Activated T-cell treated with anti-CD3 and anti-CD28 coated beads, Interleukin-2, amount 50 U/mL, for 72 hours (primary cell): ENCODE data around the gene PCDHGB2. TPM values are rescaled to one million over a fixed set of nuclear protein-coding genes. Genes with fewer than 3 reads are reported as not detected.
"Not testable (repeated sequence)": the region's sequence is repeated elsewhere in the genome, so short reads cannot be mapped to it uniquely, and the experiment has no call there.

Experiments used
- ATAC-seq, 2 donors: fragments of 150-1000 bp; cut with Tn5 transposase; replicated peaks in 1 of 2; 2 replicates each; pipeline ENCODE4 v1.10.0; 2021; ENCODE audit warnings: moderate library complexity in 2 of 2, mild to moderate bottlenecking in 1 of 2
- DNase-seq, 2 donors: peaks; one replicate each; pipeline ENCODE4 v3.0.0; 2021 to 2022; ENCODE audit warnings: mixed read lengths in 1 of 2
- H3K27ac Mint-ChIP-seq: one replicate; pipeline ENCODE4 v1.8.0; 2022; ENCODE audit warnings: mild to moderate bottlenecking, moderate library complexity, mixed read lengths
- H3K27me3 Mint-ChIP-seq: one replicate; pipeline ENCODE4 v1.8.0; 2022; ENCODE audit warnings: low read depth, mixed read lengths
- H3K36me3 Mint-ChIP-seq, 2 donors: one replicate each; pipeline ENCODE4 v1.8.0; 2022; ENCODE audit warnings: mixed read lengths in 2 of 2, mild to moderate bottlenecking in 1 of 2; ENCODE audit not compliant: insufficient read depth in 2 of 2
- H3K4me1 Mint-ChIP-seq: one replicate; pipeline ENCODE4 v1.8.0; 2022; ENCODE audit warnings: low read depth, mixed read lengths
- H3K4me3 Mint-ChIP-seq, 2 donors: one replicate each; pipeline ENCODE4 v1.8.0; 2022; ENCODE audit warnings: mild to moderate bottlenecking in 2 of 2, mixed read lengths in 2 of 2, moderate library complexity in 2 of 2
- H3K9me3 Mint-ChIP-seq, 2 donors: one replicate each; pipeline ENCODE4 v1.8.0; 2022; ENCODE audit warnings: mixed read lengths in 2 of 2
- total RNA-seq, 2 donors: library from RNA; stranded (reverse); gene quantifications; one replicate each; pipeline ENCODE4 v1.2.3, GENCODE V29; 2022

PCDHGB2 gene
- total RNA-seq, 2 donors from 2014 or later = 0.28 to 0.34 TPM

DNA sequence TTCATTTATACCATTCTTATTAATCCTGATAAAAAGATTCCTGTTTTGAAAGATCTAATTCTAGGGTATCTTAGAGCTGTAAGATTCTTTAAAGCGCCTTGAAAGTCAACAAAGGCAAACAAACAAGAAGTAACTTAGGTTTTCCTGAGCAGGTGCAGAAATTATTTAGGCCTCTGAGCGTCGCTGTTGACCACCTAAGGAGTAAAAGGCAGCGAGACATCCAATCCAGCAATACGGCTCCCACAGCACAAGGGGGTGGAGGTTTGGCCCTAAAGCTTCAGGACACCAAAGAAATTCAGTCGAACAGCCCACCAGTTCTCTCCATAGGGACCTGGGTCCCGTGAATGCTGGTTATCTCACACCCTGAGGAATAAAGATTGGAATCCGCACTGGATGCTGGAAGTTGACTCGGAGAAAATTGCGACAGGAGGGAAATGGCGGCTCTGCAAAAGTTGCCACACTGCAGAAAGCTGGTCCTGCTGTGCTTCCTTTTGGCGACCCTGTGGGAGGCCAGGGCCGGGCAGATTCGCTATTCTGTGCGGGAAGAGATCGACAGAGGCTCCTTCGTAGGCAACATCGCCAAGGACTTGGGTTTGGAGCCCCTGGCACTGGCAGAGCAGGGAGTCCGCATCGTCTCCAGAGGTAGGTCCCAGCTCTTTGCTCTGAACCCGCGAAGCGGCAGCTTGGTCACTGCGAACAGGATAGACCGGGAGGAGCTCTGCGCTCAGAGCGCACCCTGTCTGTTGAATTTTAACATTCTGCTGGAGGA, 21.1 kb upstream of the PCDHGB2 start, which contains the start of gene PCDHGA2:
Gene PCDHGA2, plus strand, starts transcription at position 223 of the 769 bp plus-strand sequence.
- H3K4me1 Mint-ChIP-seq = no peaks in the 10 kb centered on the region
- no peak within 1 kb of the TSS for H3K27ac Mint-ChIP-seq
- peak within 1 kb of the TSS; percentile 56 to 73 for H3K4me3 Mint-ChIP-seq
- H3K27me3 Mint-ChIP-seq = peaks cover 57% of the 10 kb centered on the region
- DNase-seq (peak in 1 of 2 donors; percentile 30), ATAC-seq (peak in 1 of 2 donors; percentile 40)
- H3K36me3 Mint-ChIP-seq = peaks cover 22 to 29% of the 10 kb centered on the region in 2 donors
- peaks cover 8 to 16% of the 10 kb centered on the region in 2 donors for H3K9me3 Mint-ChIP-seq

DNA sequence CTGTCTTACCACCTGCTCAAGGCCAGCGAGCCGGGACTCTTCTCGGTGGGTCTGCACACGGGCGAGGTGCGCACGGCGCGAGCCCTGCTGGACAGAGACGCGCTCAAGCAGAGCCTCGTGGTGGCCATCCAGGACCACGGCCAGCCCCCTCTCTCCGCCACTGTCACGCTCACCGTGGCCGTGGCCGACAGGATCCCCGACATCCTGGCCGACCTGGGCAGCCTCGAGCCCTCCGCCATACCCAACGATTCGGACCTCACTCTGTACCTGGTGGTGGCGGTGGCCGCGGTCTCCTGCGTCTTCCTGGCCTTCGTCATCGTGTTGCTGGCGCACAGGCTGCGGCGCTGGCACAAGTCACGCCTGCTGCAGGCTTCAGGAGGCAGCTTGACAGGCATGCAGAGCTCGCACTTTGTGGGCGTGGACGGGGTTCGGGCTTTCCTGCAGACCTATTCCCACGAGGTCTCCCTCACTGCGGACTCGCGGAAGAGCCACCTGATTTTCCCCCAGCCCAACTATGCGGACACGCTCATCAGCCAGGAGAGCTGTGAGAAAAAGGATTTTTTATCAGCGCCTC, 18.9 kb upstream of the PCDHGB2 start:
- not testable (repeated sequence) for DNase-seq, H3K27ac Mint-ChIP-seq, H3K4me1 Mint-ChIP-seq, H3K4me3 Mint-ChIP-seq, ATAC-seq
- peaks cover 22 to 31% of the 10 kb centered on the region in 2 donors for H3K36me3 Mint-ChIP-seq
- peaks cover 53% of the 10 kb centered on the region for H3K27me3 Mint-ChIP-seq
- peaks cover 8 to 17% of the 10 kb centered on the region in 2 donors for H3K9me3 Mint-ChIP-seq

DNA sequence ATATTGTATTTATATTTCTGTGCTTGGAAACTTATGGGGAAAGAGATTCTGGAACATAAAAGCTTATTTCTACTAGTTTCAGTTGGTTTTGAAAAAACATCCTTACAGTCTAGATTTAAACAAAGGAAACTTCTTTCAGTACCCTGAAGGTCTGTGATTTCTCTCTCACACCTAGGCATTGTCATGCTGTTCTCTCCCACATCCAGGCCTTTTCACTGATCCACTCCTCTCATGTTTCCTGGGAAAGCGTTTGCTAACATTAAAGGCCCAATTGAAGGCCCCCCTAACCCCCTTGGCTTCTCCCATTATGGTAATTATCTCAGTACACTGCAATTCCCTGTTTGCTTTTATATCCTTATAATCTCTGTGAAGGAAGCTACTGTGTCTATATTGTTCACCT, 17.0 kb upstream of the PCDHGB2 start:
- H3K27me3 Mint-ChIP-seq = peaks cover 60% of the 10 kb centered on the region
- H3K9me3 Mint-ChIP-seq = peaks cover 9 to 14% of the 10 kb centered on the region in 2 donors
- H3K4me3 Mint-ChIP-seq = no peak overlapping the region
- H3K27ac Mint-ChIP-seq = no peak overlapping the region
- DNase-seq = no peak
- H3K36me3 Mint-ChIP-seq = peaks cover 23 to 40% of the 10 kb centered on the region in 2 donors
- no peaks in the 10 kb centered on the region for H3K4me1 Mint-ChIP-seq
- ATAC-seq = no peak

DNA sequence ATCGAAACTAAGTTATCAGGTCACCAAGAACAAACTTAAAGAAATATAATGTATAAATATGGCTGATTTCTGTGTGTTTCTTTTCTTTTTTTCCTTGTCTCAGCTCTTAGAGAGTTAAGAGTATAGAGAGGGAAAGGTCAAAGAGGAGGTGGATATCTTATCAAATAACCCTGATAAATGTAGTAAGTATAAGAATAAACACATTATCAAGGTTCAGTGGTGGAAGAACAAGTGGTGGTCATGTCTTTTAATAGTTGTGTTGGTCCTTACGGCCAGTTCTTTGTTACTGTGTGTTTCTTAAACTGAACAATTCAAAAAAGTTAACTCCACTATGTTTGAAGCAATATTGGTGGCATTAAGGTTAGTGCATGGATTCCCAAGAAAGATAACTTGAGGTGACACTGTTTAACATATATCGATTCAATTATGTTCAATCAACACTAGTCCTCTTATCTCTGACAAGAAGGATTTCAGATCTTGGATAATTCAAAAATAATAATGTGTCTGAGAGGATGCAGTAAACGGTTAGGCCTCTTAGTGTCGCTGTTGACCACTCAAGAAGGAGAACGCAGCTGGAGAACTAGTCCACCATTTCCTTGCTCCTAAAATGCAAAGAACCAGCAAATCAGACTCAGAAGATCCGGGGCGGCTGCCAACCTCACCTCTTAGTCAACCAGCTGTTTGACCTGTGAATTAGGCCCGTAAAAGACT, 16.4 kb upstream of the PCDHGB2 start, which contains the start of gene PCDHGA3:
Gene PCDHGA3, plus strand, starts transcription at position 588 of the 711 bp plus-strand sequence. CDS start 205 bp downstream, outside the sequence.
- Mint-ChIP-seq H3K4me1 (no peaks in the 10 kb centered on the region), H3K9me3 (peaks cover 8 to 14% of the 10 kb centered on the region in 2 donors), H3K4me3 (peak within 1 kb of the TSS; percentile 72 to 78), H3K27me3 (peaks cover 55% of the 10 kb centered on the region), H3K27ac (no peak within 1 kb of the TSS), H3K36me3 (peaks cover 21 to 39% of the 10 kb centered on the region in 2 donors)
- no peak for ATAC-seq
- peak in 1 of 2 donors; percentile 33 for DNase-seq

DNA sequence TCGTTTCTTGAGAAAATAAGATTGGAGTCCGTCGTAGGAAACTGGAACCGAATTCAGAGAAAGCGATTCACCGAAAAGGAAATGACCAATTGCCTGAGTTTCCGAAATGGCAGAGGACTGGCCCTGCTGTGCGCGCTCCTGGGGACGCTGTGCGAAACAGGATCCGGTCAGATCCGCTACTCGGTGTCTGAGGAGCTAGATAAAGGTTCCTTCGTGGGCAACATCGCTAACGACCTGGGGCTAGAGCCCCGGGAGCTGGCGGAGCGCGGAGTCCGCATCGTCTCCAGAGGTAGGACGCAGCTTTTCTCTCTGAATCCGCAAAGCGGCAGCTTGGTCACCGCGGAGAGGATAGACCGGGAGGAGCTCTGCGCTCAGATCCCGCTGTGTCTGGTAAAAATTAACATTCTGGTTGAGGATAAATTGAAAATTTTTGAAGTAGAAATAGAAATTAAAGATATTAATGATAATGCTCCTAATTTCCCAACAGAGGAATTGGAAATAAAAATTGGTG, 15.8 kb upstream of the PCDHGB2 start:
- no peak for DNase-seq
- peak overlapping the region; percentile 72 to 78 for H3K4me3 Mint-ChIP-seq
- peaks cover 8 to 12% of the 10 kb centered on the region in 2 donors for H3K9me3 Mint-ChIP-seq
- ATAC-seq = no peak
- no peaks in the 10 kb centered on the region for H3K4me1 Mint-ChIP-seq
- peaks cover 19 to 38% of the 10 kb centered on the region in 2 donors for H3K36me3 Mint-ChIP-seq
- H3K27ac Mint-ChIP-seq = no peak overlapping the region
- H3K27me3 Mint-ChIP-seq = peaks cover 55% of the 10 kb centered on the region

DNA sequence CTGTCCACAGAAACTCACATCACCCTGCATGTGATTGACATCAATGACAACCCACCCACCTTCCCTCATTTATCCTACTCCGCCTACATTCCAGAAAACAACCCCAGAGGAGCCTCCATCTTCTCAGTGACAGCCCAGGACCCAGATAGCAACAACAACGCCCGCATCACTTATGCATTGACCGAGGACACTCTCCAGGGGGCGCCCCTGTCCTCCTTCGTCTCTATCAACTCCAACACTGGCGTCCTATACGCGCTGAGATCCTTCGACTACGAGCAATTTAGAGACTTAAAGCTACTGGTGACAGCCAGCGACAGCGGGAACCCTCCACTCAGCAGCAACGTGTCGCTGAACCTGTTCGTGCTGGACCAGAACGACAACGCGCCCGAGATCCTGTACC, 14.5 kb upstream of the PCDHGB2 start:
- Mint-ChIP-seq H3K4me3 (no peak overlapping the region), H3K4me1 (peaks cover 6% of the 10 kb centered on the region), H3K36me3 (peaks cover 18 to 42% of the 10 kb centered on the region in 2 donors), H3K27me3 (peaks cover 62% of the 10 kb centered on the region), H3K27ac (no peak overlapping the region), H3K9me3 (peaks cover 9 to 12% of the 10 kb centered on the region in 2 donors)
- no peak for DNase-seq
- no peak for ATAC-seq

DNA sequence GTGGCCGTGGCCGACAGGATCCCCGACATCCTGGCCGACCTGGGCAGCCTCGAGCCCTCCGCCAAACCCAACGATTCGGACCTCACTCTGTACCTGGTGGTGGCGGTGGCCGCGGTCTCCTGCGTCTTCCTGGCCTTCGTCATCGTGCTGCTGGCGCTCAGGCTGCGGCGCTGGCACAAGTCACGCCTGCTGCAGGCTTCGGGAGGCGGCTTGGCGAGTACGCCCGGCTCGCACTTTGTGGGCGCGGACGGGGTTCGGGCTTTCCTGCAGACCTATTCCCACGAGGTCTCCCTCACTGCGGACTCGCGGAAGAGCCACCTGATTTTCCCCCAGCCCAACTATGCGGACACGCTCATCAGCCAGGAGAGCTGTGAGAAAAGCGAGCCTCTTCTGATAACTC, 13.8 kb upstream of the PCDHGB2 start:
- H3K4me3 Mint-ChIP-seq, ATAC-seq, DNase-seq, H3K27ac Mint-ChIP-seq, H3K4me1 Mint-ChIP-seq: not testable (repeated sequence)
- H3K36me3 Mint-ChIP-seq = peaks cover 16 to 39% of the 10 kb centered on the region in 2 donors
- H3K9me3 Mint-ChIP-seq = peaks cover 8 to 10% of the 10 kb centered on the region in 2 donors
- peaks cover 67% of the 10 kb centered on the region for H3K27me3 Mint-ChIP-seq

DNA sequence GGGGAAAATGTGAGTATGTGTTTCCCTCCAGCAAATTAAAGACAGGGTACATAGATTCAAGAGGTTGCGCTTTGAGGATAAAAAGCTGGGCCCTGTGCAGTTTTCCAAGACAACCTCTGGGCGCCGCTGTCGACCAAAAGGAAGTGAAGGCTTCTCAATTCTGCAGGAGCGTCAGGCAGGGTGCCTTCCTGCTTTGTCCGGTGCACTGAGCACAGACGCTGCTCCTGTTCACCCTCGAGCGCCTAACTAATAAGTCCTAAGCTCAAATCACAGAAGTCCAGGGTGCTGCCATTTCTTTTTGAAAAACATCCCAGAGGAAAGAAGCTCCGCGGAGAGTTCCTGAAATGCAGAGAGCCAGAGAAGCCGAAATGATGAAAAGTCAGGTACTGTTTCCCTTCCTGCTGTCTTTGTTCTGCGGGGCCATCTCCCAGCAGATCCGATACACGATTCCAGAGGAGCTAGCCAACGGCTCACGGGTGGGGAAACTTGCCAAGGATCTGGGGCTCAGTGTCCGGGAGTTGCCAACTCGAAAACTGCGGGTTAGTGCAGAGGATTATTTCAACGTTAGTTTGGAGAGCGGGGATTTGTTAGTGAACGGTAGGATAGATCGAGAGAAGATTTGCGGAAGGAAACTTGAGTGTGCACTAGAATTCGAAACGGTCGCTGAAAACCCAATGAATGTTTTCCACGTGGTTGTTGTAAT, 9.7 kb upstream of the PCDHGB2 start, which contains the start of gene PCDHGB1:
Gene PCDHGB1, plus strand, starts transcription at position 183 of the 703 bp plus-strand sequence. Its CDS starts 162 bp downstream, at position 345.
- Mint-ChIP-seq H3K27ac (peak within 1 kb of the TSS; percentile 50), H3K9me3 (peaks cover 10 to 15% of the 10 kb centered on the region in 2 donors), H3K4me3 (peak within 1 kb of the TSS; percentile 75 to 82), H3K36me3 (peaks cover 15 to 30% of the 10 kb centered on the region in 2 donors), H3K4me1 (peaks cover 6% of the 10 kb centered on the region), H3K27me3 (peaks cover 74% of the 10 kb centered on the region)
- ATAC-seq (no peak), DNase-seq (peak; percentile 38 to 51)

DNA sequence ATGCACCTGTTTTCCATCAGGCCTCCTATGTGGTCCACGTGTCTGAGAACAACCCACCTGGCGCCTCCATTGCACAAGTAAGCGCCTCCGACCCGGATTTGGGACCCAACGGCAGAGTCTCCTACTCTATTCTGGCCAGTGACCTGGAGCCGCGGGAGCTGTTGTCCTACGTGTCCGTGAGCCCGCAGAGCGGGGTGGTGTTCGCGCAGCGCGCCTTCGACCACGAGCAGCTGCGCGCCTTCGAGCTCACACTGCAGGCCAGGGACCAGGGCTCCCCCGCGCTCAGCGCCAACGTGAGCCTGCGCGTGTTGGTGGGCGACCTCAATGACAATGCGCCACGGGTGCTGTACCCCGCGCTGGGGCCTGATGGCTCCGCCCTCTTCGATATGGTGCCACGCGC, 8.2 kb upstream of the PCDHGB2 start:
- Mint-ChIP-seq H3K4me3 (no peak overlapping the region), H3K9me3 (peaks cover 8 to 12% of the 10 kb centered on the region in 2 donors), H3K27ac (no peak overlapping the region), H3K27me3 (peaks cover 77% of the 10 kb centered on the region), H3K36me3 (peaks cover 17 to 19% of the 10 kb centered on the region in 2 donors), H3K4me1 (peaks cover 6% of the 10 kb centered on the region)
- DNase-seq (no peak), ATAC-seq (no peak)

DNA sequence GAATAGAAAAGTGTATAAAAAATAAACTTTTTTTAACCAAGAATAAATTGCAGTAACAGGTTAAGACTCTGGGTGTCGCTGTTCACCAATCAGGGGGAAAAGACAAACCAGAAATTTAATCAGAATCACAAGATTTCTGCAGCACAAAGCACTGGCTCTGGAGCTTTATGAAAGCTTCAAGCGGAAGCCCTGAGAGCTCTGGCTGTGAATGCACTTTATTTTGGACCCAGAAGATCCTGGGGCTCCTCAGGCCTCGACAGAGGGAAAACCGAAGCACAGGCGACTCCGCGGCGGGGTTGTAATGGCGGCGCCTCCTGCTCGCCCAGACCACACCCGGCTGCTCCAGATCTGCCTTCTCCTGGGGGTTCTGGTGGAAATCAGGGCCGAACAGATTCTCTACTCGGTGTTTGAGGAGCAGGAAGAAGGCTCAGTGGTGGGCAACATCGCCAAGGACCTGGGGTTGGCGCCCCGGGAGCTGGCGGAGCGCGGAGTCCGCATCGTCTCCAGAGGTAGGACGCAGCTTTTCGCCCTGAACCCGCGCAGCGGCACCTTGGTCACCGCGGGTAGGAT, 4.8 kb upstream of the PCDHGB2 start, which contains the start of gene PCDHGA4:
Gene PCDHGA4, plus strand, starts transcription at position 122 of the 570 bp plus-strand sequence. Its CDS starts 87 bp downstream, at position 209.
- Mint-ChIP-seq H3K36me3 (peaks cover 14 to 16% of the 10 kb centered on the region in 2 donors), H3K4me3 (peak within 1 kb of the TSS; percentile 65 to 73), H3K27ac (no peak within 1 kb of the TSS), H3K4me1 (peaks cover 7% of the 10 kb centered on the region), H3K9me3 (peaks cover 10 to 11% of the 10 kb centered on the region in 2 donors), H3K27me3 (peaks cover 81% of the 10 kb centered on the region)
- DNase-seq (no peak), ATAC-seq (no peak)

DNA sequence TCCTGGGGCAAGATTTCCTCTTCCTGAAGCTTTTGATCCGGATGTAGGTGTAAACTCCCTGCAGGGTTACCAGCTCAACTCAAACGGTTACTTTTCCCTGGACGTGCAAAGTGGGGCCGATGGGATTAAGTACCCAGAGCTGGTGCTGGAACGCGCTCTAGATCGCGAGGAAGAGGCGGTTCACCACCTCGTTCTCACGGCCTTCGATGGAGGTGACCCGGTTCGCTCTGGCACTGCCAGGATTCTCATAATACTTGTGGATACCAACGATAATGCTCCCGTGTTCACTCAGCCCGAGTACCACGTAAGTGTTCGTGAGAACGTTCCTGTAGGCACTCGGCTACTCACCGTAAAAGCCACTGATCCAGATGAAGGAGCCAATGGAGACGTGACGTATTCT, 4.2 kb upstream of the PCDHGB2 start:
- Mint-ChIP-seq H3K27ac (no peak overlapping the region), H3K27me3 (peaks cover 81% of the 10 kb centered on the region), H3K9me3 (peaks cover 8% of the 10 kb centered on the region in 2 donors), H3K4me3 (peak overlapping the region in 1 of 2 donors; percentile 65), H3K4me1 (peaks cover 6% of the 10 kb centered on the region), H3K36me3 (peaks cover 12 to 16% of the 10 kb centered on the region in 2 donors)
- no peak for DNase-seq
- no peak for ATAC-seq

DNA sequence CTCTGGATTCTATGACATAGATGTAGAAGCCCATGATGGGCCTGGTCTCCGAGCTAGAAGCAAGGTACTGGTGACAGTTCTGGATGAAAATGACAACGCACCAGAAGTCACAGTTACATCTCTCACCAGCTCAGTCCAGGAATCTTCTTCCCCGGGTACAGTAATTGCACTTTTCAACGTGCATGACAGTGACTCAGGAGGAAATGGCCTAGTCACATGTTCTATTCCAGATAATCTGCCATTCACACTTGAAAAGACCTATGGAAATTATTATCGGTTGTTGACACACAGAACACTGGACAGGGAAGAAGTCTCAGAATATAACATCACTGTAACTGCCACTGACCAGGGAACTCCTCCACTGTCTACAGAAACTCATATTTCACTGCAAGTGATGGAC, 3.7 kb upstream of the PCDHGB2 start:
- no peak overlapping the region for H3K4me3 Mint-ChIP-seq
- no peak overlapping the region for H3K27ac Mint-ChIP-seq
- DNase-seq (no peak), ATAC-seq (no peak)
- H3K4me1 Mint-ChIP-seq = peaks cover 6% of the 10 kb centered on the region
- H3K36me3 Mint-ChIP-seq = peaks cover 17 to 21% of the 10 kb centered on the region in 2 donors
- H3K9me3 Mint-ChIP-seq = peaks cover 8 to 11% of the 10 kb centered on the region in 2 donors
- H3K27me3 Mint-ChIP-seq = peaks cover 82% of the 10 kb centered on the region
